HEK293 (cell line): ENCODE data around the gene DES.

Experiments used
- CTCF ChIP-seq: fragments of 450-650 bp; formaldehyde crosslinking; IDR thresholded peaks from 2 replicates; pipeline ENCODE4 v1.5.1; 2016; ENCODE audit warnings: missing biosample characterization, missing genetic modification characterization
- HOXC10 ChIP-seq: sonication (generic); formaldehyde crosslinking; IDR thresholded peaks from 2 replicates; pipeline ENCODE4 v1.8.1; 2023; ENCODE audit warnings: mild to moderate bottlenecking, missing genetic modification reagents
- RBAK ChIP-seq: fragments of 450-650 bp; formaldehyde crosslinking; IDR thresholded peaks from 2 replicates; pipeline ENCODE4 v1.5.1; 2016; ENCODE audit warnings: missing biosample characterization, missing genetic modification characterization
- REST ChIP-seq: fragments of 450-650 bp; formaldehyde crosslinking; IDR thresholded peaks from 2 replicates; pipeline ENCODE4 v1.5.1; 2016; ENCODE audit warnings: missing biosample characterization, missing genetic modification characterization
- ZBTB49 ChIP-seq: fragments of 450-650 bp; formaldehyde crosslinking; IDR thresholded peaks from 2 replicates; pipeline ENCODE4 v1.5.1; 2016; ENCODE audit warnings: missing biosample characterization, missing genetic modification characterization, low read depth
- ZNF37A ChIP-seq: fragments of 450-650 bp; IDR thresholded peaks from 2 replicates; pipeline ENCODE4 v1.5.1; 2018; ENCODE audit warnings: missing biosample characterization, missing genetic modification characterization
- ZNF48 ChIP-seq: fragments of 450-650 bp; formaldehyde crosslinking; IDR thresholded peaks from 2 replicates; pipeline ENCODE4 v1.5.1; 2016; ENCODE audit warnings: missing biosample characterization, missing genetic modification characterization
- ZNF580 ChIP-seq: fragments of 450-650 bp; formaldehyde crosslinking; IDR thresholded peaks from 2 replicates; pipeline ENCODE4 v1.5.1; 2016; ENCODE audit warnings: missing biosample characterization, missing genetic modification characterization
- ZNF629 ChIP-seq: fragments of 450-650 bp; formaldehyde crosslinking; IDR thresholded peaks from 2 replicates; pipeline ENCODE4 v1.5.1; 2017; ENCODE audit warnings: missing biosample characterization, missing genetic modification characterization
- ZNF747 ChIP-seq: fragments of 450-650 bp; formaldehyde crosslinking; IDR thresholded peaks from 2 replicates; pipeline ENCODE4 v1.5.1; 2016; ENCODE audit warnings: missing biosample characterization, missing genetic modification characterization
- ZSCAN30 ChIP-seq: fragments of 450-650 bp; IDR thresholded peaks from 2 replicates; pipeline ENCODE4 v1.5.1; 2018; ENCODE audit warnings: missing biosample characterization, mild to moderate bottlenecking, missing genetic modification characterization, moderate library complexity

GRCh38 chr2:219409619-219410018 is 8.6 kb upstream of the DES start:
- no peak for TF ChIP-seq ZBTB49
- no peak for TF ChIP-seq ZSCAN30 (tag by site-specific recombination)
- TF ChIP-seq ZNF580 (tag by site-specific recombination) = no peak
- no peak for TF ChIP-seq RBAK (tag by site-specific recombination)
- no peak for TF ChIP-seq CTCF (tag by site-specific recombination)
- no peak for TF ChIP-seq ZNF48
- TF ChIP-seq ZNF747 (tag by site-specific recombination) = no peak
- no peak for TF ChIP-seq ZNF37A (tag by site-specific recombination)
- no peak for TF ChIP-seq ZNF629 (tag by site-specific recombination)
- TF ChIP-seq REST = no peak
- TF ChIP-seq HOXC10 (CRISPR knock-in tag) = no peak
